GM12874 (cell line): ENCODE data around the gene NUP42.

Experiments used
- TF ChIP-seq, protein P1 (sequence below): IDR thresholded peaks from 2 replicates; pipeline ENCODE4 v1.5.1; 2011; ENCODE audit warnings: low read depth, mild to moderate bottlenecking, control low read depth, low read length, moderate library complexity; ENCODE audit not compliant: insufficient read depth

Gene NUP42

DNA sequence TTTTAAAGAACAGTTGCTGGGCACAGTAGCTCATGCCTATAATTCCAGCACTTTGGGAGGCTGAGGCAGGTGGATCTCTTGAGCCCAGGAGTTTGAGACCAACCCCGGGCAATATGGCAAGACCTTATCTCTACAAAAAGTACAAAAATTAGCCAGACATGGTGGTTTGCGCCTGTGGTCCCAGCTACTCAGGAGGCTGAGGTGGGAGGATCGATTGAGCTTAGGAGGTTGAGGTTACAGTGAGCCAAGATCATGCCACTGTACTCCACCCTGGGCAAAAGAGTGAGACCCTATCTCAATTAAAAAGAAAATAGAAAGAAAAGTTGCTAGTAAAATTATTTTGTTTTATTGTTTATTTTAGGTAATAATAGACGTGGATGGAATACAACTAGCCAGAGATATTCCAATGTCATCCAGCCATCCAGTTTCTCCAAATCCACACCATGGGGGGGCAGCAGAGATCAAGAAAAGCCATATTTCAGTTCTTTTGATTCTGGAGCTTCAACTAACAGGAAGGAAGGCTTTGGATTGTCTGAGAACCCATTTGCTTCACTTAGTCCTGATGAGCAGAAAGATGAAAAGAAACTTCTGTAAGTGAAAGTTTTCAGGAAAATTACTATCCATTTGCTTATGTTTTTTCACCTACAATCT lies 3.0 kb downstream of the NUP42 start:
- TF ChIP-seq, protein P1, sequence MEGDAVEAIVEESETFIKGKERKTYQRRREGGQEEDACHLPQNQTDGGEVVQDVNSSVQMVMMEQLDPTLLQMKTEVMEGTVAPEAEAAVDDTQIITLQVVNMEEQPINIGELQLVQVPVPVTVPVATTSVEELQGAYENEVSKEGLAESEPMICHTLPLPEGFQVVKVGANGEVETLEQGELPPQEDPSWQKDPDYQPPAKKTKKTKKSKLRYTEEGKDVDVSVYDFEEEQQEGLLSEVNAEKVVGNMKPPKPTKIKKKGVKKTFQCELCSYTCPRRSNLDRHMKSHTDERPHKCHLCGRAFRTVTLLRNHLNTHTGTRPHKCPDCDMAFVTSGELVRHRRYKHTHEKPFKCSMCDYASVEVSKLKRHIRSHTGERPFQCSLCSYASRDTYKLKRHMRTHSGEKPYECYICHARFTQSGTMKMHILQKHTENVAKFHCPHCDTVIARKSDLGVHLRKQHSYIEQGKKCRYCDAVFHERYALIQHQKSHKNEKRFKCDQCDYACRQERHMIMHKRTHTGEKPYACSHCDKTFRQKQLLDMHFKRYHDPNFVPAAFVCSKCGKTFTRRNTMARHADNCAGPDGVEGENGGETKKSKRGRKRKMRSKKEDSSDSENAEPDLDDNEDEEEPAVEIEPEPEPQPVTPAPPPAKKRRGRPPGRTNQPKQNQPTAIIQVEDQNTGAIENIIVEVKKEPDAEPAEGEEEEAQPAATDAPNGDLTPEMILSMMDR: peak; percentile 26; the same call in 1 of the 2 replicates

GRCh38 chr7:23185980-23186379 lies 4.1 kb downstream of the NUP42 start:
- TF ChIP-seq, protein P1: no peak

- TF ChIP-seq, protein P1: no peak
Measured at GRCh38 chr7:23191022-23191421, 9.2 kb downstream of the NUP42 start.

DNA sequence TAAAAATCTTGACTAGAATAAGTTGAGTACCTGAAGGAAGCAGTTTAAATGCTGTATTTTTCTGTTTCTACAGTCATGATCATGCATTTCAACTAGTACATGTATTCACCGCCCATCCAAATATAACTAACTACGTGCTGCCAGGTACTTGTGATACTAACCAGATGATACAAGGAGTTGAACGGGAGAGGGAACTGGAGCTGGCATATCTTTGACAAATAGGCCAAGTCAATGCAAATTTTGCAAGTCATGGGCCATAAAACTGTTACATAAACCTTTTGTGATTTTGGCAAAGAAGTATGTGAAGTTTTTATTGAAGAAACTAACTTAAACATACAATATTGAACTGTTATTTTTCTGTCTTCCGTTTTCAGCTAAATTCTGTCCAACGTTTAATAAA lies 14.5 kb downstream of the NUP42 start:
- TF ChIP-seq, protein P1: no peak

GRCh38 chr7:23200331-23200730 lies 18.5 kb downstream of the NUP42 start:
- TF ChIP-seq, protein P1: no peak

DNA sequence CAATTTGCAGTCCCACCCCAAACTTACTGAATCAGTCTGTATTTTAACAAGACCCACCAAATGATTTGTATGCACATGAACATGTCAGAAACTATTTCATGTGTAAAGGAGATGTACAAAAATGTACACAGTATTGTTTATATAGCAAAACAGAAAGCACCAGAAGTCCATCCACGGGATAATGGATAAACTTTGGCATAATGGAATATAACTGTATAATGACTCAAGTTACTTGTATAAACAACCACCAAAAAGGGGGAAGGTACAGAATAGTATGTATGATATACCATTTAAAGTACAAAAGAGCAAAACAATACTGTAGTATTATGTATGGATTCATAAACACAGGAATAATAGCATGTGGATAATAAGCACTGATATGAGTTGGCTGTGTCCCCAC lies 22.4 kb downstream of the NUP42 start:
- TF ChIP-seq, protein P1: no peak

DNA sequence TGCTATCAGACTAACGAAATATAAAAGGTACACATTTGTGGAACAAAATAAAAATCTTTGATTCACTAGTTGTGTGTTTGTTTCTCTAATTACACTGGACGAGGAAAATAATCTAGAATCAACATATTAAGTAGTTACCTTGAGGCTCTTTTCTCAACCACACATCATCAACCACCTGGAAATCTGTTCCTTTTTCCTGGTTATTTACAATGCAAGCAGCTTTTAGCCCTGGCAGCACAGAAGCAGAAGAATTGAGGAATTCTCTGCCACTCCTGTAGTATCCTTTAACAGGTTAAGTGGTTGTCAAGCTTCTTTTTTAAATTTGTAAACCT lies 23.7 kb downstream of the NUP42 start:
- TF ChIP-seq, protein P1: no peak
